Measurements from ENCODE around the gene FAM9C.
A peak's percentile ranks its signal among the peaks of the same experiment; 100 is the strongest.

Gene FAM9C

DNA sequence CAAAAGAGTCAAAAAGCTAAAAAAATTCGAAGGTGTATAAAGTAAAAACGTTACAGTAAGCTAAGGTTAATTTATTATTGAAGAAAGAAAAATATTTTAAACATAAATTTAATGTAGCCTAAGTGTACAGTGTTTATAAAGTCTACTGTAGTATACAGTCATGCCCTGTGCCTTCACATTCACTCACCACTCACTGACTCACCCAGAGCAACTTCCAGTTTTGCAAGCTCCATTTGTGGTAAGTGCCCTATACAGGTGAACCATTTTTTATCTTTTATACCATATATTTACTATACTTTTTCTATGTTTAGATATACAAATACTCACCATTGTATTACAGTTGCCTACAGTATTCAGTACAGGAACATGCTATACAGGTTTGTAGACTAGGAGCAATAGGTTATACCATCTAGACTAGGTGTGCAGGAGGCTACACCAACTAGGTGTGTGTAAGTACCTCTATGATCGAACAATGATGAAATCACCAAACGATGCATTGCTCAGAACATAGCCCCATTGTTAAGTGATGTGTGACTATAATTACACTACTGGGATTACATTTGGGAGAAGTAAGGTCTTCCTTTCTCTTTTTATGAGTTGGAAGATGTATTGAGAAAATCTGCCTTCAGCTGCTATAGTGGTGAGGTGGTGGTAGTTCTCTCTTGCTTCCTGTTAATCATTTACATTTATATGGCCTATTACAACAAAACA is 42.3 kb downstream of the FAM9C start:
- DNase-seq: no peak

DNA sequence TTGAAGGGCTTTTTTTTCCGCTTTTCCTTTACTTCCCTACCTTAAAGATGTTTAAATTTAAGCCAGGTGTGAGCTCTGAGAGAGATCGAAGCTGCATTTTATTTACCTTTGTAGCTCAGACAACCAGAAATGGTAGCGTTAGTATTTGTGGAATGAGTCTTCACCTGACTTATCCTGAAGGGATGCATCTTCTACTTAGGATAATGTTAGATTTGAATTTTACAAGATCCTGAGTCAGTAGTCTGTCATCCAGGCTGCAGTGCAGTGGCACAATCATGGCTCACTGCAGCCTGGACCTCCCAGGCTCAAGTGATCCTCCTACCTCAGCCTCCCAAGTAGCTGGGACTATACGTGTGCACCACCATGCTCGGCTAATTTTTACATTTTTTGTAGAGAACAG is 43.3 kb downstream of the FAM9C start:
- DNase-seq: no peak

DNA sequence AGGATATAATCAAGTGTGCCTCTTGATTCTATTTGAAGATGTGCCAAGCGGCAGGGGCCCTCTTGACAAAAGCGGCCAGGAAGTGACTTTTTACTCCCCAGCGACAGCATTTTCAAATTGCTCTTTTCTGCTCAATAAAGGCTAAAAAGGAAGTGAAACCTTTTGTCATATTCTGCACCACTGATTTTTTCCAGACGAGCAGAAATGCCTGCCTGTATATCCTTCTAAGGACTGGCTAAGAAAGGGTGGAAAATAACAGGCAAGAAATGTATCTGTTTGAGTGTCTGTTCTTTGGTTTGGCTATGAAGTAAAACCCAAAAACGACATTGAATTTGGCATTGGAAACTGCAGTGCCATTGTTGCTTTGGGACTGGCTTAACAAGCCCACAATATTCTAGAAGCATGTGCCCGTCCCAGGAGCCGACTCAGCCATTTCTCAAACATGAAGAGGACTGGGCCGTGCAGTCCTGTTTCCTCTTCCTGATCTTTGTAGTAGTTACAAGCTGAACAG is 44.1 kb downstream of the FAM9C start:
- DNase-seq: no peak

DNA sequence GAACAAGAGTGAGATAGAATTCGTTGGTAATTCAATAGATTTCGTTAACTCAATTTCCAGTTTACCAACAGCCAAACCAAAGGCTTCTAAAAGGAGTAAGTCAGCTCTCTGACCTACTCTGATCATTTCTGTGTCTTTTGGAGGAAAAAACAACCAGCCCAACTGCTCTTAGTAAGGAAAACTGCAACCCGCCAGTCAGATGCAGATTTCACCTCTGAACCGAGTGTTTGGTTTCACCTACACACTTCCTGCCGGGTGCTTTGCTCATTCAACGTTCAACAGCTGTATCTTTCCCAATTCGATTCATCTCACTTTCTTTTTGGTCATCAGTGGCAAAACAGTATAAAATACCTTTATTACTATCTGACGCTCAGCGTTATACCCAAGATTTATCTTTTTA is 45.0 kb downstream of the FAM9C start:
- DNase-seq: peak; percentile 16

DNA sequence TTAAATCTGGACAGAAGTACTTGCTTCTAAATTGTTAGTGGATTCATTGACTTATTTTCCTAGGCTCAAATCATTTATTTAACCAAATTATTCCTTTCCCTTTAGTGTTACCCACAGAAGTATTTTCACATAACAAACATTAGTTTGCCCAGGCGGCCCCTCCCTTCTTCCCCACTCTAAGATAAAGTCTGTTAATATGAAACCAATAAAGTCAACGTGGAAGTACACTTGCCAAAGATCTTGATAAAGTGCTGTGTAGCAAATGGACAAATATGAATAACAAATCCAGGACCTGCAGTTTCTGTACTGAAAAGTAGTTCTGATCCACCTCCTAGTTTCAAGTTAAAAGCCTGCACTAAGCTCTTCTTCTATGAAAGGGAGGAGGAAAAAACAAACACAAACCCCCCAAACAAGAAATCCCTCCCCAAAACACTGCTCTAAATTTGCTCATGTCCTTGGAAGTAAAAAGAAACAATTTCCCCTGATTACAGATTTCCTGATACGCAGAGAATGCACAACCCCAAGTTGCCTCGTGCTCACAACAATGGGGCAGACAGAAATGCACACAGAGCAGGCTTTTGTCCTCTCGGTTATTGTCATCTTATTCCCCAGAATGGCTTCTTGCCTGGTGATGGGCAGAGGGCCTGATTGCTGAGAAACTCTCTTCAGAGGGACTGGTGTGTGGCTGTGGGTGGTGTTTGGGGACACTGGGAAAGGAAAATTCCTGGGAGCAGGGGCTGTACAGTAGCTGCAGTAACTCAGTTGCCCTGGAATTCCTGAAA is 46.3 kb downstream of the FAM9C start:
- DNase-seq: no peak

DNA sequence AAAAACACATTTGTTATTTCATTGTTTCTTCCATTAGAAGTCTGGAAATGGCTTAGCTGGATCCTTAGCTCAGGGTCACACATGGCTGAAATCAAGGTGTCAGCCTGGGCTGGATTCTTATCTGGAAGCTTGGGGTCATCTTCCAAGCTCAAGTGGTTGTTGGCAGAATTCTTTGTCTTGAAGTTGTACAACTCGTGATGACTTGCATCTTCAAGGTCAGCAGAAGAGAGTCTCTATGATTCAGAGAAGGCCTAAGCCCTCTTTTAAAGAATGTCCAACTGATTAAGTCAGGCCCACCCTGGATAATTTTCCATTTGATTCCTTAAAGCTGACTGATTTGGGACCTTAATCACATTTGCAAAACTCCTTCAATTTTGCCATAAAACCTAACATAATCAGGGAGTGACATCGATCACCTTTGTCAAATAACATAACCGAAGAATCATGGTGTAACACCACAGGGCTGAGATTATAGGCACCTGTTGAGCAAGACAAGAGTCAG is 47.4 kb downstream of the FAM9C start:
- no peak for DNase-seq

DNA sequence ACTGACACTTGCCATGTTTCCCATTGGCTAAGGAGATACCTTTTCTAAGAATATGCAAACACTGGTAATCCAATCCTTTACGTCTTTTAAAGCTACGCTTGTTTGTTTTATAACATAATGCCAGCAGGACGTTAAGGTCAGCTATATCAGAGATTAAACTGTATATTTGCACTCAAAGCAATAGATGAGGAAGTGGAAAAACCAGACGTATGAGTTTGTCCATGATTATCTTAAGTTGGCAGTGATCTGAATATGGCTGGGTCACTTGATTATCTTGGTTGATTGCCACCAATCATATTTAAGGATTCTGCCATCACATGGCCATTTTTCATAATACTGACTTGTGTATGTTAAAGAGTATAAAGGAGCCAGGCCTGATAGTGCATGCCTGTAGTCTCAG is 50.1 kb downstream of the FAM9C start:
- no peak for DNase-seq

DNA sequence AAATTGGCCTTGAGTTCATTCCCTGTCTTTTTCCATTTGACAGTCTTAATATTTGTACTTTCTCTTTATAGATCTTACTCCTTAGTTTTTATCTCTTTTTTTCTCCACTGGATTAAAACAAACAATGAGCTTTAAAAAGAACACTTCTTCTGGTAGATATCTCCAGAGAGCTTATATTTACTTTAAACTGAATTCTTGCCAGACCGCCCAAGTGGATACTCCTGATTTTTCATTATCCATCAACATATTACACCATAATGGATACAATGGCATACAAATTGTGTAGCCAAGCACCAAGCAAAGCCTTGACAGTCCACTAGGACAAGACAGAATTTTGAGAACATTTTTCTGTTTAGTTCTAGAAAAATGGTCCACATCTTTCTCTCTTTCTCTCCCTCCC is 50.6 kb downstream of the FAM9C start:
- no peak for DNase-seq

DNA sequence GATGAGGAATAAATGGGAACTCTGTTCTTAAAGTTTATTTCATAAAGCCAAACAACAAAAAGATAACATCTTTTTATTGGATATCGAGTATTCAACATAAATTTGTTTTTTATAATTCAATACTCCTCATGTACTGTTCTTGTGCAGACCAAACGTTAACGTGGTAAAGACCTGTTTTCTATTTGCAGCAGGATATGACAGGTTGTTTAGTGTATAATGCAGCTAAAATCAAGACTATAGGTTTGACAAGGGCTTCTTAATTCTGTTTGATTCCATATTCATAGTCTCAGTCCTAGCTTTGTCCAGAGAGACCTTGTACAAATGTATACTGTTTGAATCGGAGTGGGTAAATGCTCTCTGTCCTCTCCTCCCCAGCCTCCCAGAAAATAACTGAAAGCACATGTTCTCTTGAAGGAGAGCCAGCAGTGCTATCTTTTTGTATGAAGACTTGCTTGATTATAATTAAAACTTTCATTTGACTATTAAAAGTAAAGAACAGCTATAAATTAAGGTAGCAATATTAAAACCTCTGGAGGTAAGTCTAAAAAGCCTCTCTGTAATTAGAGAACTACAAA is 51.8 kb downstream of the FAM9C start:
- DNase-seq: no peak

DNA sequence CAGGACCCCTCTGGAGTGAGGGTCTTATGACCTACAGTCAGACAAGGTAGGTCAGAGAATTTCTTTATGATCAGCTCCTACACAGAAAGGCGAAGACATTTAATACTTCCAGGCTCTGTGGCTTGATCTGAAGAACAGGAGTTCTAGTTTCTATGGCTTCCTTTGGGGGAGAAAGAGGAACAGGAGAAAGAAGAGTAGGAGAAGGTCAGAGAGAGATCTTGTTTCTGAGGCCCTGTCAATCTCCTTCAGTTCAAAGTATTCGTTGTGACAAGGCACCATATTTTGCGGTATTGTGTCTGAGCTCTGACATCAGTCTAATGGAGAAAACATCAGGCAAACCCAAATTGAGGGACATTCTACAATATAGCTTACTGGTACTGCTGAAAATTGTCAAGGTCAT is 52.8 kb downstream of the FAM9C start:
- DNase-seq: no peak

DNA sequence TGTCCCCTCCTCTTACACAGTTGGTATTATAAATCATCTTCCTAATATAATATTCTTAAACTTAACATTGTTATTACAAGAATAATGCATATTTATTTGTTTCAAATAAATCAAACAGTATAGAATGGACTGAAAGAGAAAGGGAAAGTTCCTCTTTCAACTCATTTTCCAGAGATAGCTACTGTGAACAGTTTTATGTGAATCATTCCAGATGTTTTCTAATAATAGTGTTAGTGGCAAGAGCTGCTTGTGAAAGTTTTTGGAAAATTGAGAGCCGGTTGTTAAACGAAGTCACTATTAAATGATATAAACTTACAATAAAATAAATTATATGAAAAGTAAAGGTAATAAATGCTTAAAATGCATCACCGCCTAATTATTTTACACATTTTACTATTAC is 55.0 kb downstream of the FAM9C start:
- no peak for DNase-seq

DNA sequence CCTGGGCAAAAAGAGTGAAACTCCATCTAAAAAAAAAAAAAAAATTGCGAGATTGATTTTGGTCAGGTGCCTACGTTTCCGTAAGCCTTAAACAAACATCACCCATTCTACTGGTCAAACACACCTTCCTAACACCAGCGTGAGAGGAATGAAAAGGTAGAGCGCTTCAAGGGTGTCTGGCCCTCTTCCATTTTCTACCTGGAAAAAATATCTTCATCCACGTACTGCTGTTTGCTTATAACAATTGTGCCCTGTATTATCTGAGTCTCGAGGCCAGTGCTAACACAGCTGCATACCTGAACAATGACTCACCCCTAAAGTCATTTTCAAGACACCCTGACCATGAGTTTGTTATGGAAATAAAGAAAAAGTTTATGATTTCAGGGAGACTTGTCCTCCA is 55.6 kb downstream of the FAM9C start:
- DNase-seq: no peak

DNA sequence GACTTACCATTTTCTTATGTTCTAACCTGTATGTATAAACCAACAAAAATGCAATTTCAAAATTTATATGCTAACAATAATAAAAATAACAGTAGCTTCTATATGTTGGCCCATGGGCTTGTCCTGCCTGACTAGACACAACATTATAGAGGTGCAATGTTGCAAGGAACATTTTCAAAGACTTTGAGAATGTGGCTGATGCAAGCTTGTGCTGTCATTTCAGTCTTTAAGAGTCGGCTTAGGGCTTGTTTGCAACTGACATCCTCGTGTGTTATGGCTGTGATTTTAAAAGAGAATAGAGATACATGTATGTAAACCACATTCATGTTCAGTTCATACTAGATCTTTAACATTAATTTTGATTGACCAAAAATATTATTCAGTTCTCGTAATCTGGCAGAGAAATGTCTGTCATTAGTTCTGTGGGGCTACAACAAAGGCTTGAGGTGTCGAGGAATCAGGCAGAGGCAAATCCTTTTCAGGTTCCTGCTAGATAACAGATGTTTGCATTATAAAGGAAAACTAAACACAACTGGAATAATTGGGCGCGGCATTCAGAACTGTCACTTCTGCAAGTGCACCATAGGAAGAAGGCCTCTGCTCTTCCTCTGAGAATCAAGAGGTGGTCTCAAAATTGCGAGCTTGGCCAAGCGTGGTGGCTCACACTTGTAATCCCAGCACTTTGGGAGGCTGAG is 56.4 kb downstream of the FAM9C start:
- DNase-seq: no peak

DNA sequence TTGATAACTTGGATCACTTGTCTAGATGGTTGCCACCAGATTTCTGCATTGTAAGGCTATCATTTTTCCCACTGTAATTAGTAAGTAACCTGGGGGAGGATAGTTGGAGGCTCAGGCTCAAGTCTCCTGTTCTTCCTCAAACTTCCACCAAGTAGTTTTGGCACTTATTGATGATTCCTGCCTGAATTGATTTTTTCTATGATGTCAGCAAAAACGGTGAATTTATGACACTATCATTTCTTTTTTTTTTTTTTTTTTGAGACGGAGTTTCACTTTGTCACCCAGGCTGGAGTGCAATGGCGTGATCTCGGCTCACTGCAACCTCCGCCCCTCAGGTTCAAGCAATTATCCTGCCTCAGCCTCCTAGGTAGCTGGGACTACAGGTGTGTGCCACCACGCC is 57.1 kb downstream of the FAM9C start:
- DNase-seq: no peak

DNA sequence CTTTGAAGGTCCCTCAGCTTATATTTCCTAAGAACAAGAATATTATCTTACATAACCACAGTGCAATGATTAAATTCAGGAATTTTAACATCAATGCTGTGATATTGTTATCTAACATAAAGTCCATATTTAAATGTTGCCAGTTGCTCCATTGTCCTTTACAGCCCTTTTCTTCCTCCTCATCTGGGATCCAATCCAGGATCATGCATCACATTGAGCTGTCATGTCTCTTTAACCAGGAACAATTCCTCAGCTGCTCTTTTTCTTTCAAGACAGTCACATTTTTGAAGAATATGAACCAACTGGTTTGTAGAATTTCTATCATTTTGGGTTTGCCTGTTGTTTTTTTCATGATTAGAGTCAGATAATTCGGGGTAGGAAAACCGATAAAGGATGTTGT is 57.5 kb downstream of the FAM9C start:
- no peak for DNase-seq

DNA sequence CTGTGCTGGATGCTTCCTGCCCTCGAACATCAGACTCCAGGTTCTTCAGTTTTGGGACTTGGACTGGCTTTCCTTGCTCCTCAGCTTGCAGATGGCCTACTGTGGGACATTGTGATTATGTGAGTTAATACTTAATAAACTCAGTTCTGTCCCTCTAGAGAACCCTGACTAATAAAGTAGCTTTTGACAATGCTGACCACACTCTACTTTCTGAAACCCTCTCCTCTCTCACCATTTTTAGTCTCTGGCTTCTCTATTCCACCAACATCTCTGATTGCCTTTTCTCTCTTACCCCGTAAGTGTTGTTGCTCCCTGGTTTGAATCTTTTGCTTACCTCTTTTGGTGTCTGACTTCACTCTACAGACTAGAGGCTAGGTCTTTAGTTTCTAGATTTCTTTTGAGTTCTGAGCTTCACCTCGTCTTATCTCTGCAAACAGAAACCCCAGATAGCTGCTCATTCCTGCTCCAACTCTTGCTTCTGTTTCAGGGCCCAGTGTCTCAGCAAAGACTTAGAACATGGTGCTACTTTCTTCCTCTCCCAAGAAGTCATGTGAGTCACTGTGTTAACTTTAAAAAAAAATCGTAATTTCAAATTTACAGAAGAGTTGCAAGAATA is 58.1 kb downstream of the FAM9C start:
- DNase-seq: no peak

Data from activated CD4-positive, alpha-beta T cell treated with anti-CD3 and anti-CD28 coated beads for 1 hour (primary cell).